HG02763 (cell line): Measurements from ENCODE around the gene GLTP.

ENCODE experiments used
- ATAC-seq: cut with Tn5 transposase; IDR thresholded peaks from one replicate; pipeline ENCODE4 v1.9.1; 2021; ENCODE audit warnings: mild to moderate bottlenecking, moderate library complexity; ENCODE audit not compliant: unreplicated experiment

GLTP gene

GRCh38 chr12:109824731-109825130 is 55.6 kb downstream of the GLTP start:
- no peak for ATAC-seq

- ATAC-seq: no peak
Measured at GRCh38 chr12:109822951-109823411, 57.4 kb downstream of the GLTP start.

- no peak for ATAC-seq
Measured at GRCh38 chr12:109822416-109822815, 57.9 kb downstream of the GLTP start.

GRCh38 chr12:109821968-109822367 is 58.4 kb downstream of the GLTP start:
- ATAC-seq: no peak

- no peak for ATAC-seq
Measured at GRCh38 chr12:109820816-109821381, 59.4 kb downstream of the GLTP start.

GRCh38 chr12:109818905-109819500 is 61.3 kb downstream of the GLTP start:
- no peak for ATAC-seq

GRCh38 chr12:109818253-109818652 is 62.1 kb downstream of the GLTP start:
- no peak for ATAC-seq

GRCh38 chr12:109817627-109818231 is 62.6 kb downstream of the GLTP start:
- ATAC-seq: no peak

- no peak for ATAC-seq
Measured at GRCh38 chr12:109816870-109817269, 63.5 kb downstream of the GLTP start.

- ATAC-seq: no peak
Measured at GRCh38 chr12:109815757-109816617, 64.4 kb downstream of the GLTP start.

GRCh38 chr12:109815225-109815624 is 65.1 kb downstream of the GLTP start:
- no peak for ATAC-seq

GRCh38 chr12:109814600-109815150 is 65.7 kb downstream of the GLTP start:
- ATAC-seq: no peak

GRCh38 chr12:109813810-109814416 is 66.4 kb downstream of the GLTP start:
- ATAC-seq: no peak

- ATAC-seq: no peak
Measured at GRCh38 chr12:109811624-109811995, 68.7 kb downstream of the GLTP start.

GRCh38 chr12:109810954-109811623 is 69.3 kb downstream of the GLTP start:
- no peak for ATAC-seq

- no peak for ATAC-seq
Measured at GRCh38 chr12:109808876-109809646, 71.3 kb downstream of the GLTP start.

- ATAC-seq: no peak
Measured at GRCh38 chr12:109807954-109808643, 72.2 kb downstream of the GLTP start.

- ATAC-seq: no peak
Measured at GRCh38 chr12:109804820-109805761, 75.2 kb downstream of the GLTP start.
